ENCODE data around the gene NPEPPS. TPM values are rescaled to one million over a fixed set of nuclear protein-coding genes. Genes with fewer than 3 reads are reported as not detected.
"Not testable (repeated sequence)": the region's sequence is repeated elsewhere in the genome, so short reads cannot be mapped to it uniquely, and the experiment has no call there.

NPEPPS gene
- 31.2 and 53.5 TPM in 2 replicates for total RNA-seq (2014; rRNA removed; shearing (Covaris generic))

GRCh38 chr17:47530557-47531232, at the start of gene NPEPPS:
Gene NPEPPS, plus strand, starts transcription at chr17:47531108. Its CDS starts 193 bp downstream, at chr17:47531301.
- DNase-seq (ENCODE audit: low spot score) = peak; percentile 75

GRCh38 chr17:47491841-47492212, 39.1 kb upstream of the NPEPPS start:
- DNase-seq (ENCODE audit: low spot score) = not testable (repeated sequence)

- not testable (repeated sequence) for DNase-seq (ENCODE audit: low spot score)
Observed at GRCh38 chr17:47499074-47499473, 31.8 kb upstream of the NPEPPS start.

- DNase-seq (ENCODE audit: low spot score) = not testable (repeated sequence)
Observed at GRCh38 chr17:47499494-47499893, 31.4 kb upstream of the NPEPPS start.

GRCh38 chr17:47500620-47501019, 30.3 kb upstream of the NPEPPS start:
- DNase-seq (ENCODE audit: low spot score) = peak; percentile 50

- DNase-seq (ENCODE audit: low spot score) = peak; percentile 71
Observed at GRCh38 chr17:47502122-47502731, 28.7 kb upstream of the NPEPPS start.

- DNase-seq (ENCODE audit: low spot score) = peak; percentile 29
Observed at GRCh38 chr17:47502776-47503455, 28.0 kb upstream of the NPEPPS start.

GRCh38 chr17:47511701-47512146, 19.2 kb upstream of the NPEPPS start:
- DNase-seq (ENCODE audit: low spot score) = not testable (repeated sequence)

GRCh38 chr17:47513301-47513700, 17.6 kb upstream of the NPEPPS start:
- not testable (repeated sequence) for DNase-seq (ENCODE audit: low spot score)

- DNase-seq (ENCODE audit: low spot score) = not testable (repeated sequence)
Observed at GRCh38 chr17:47518880-47519279, 12.0 kb upstream of the NPEPPS start.

- DNase-seq (ENCODE audit: low spot score) = not testable (repeated sequence)
Observed at GRCh38 chr17:47519365-47519764, 11.5 kb upstream of the NPEPPS start.

GRCh38 chr17:47520279-47520678, 10.6 kb upstream of the NPEPPS start:
- not testable (repeated sequence) for DNase-seq (ENCODE audit: low spot score)

- DNase-seq (ENCODE audit: low spot score) = not testable (repeated sequence)
Observed at GRCh38 chr17:47521434-47521833, 9.5 kb upstream of the NPEPPS start.

- not testable (repeated sequence) for DNase-seq (ENCODE audit: low spot score)
Observed at GRCh38 chr17:47522341-47522740, 8.6 kb upstream of the NPEPPS start.

- not testable (repeated sequence) for DNase-seq (ENCODE audit: low spot score)
Observed at GRCh38 chr17:47531233-47531820, 419 bp downstream of the NPEPPS start.

- not testable (repeated sequence) for DNase-seq (ENCODE audit: low spot score)
Observed at GRCh38 chr17:47539085-47539484, 8.2 kb downstream of the NPEPPS start.

- not testable (repeated sequence) for DNase-seq (ENCODE audit: low spot score)
Observed at GRCh38 chr17:47541676-47542075, 10.8 kb downstream of the NPEPPS start.

- DNase-seq (ENCODE audit: low spot score) = not testable (repeated sequence)
Observed at GRCh38 chr17:47544327-47544726, 13.4 kb downstream of the NPEPPS start.

GRCh38 chr17:47554733-47555132, 23.8 kb downstream of the NPEPPS start:
- DNase-seq (ENCODE audit: low spot score) = not testable (repeated sequence)

GRCh38 chr17:47556108-47556507, 25.2 kb downstream of the NPEPPS start:
- DNase-seq (ENCODE audit: low spot score) = not testable (repeated sequence)

- not testable (repeated sequence) for DNase-seq (ENCODE audit: low spot score)
Observed at GRCh38 chr17:47560517-47561043, 29.7 kb downstream of the NPEPPS start.

Data from H4 (cell line).